ENCODE results near the gene C16orf46.

The C16orf46 gene

DNA sequence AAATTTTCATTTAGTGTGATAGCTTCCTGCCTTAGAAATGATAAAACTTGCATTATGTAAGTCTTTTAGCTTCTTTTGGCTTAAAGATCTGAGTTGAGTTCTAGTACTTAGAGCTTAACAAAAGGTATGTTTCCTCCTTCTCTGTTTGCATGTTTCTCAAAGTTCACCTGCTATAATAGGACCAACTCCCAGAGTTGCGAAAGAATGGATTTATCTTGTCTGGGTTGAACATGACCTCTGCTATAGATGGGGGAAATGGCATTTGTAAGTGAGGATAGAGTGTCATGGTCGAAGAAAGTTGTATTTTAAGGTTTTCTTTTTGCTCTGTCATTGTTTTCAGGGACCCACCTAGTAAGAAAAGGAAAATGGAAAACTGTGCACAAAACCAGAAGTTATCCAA is 34.2 kb downstream of the C16orf46 start:
- no peaks in the 10 kb centered on the region for H3K9me2 ChIP-seq (replicated peaks; ENCODE audit: low read depth, low read length)
- no peak overlapping the region for H3K4me2 ChIP-seq (ENCODE audit: low read depth, low read length, poor library complexity, severe bottlenecking)
- peaks cover 3% of the 10 kb centered on the region for H4K20me1 ChIP-seq (ENCODE audit: insufficient read depth, low read length, poor library complexity, severe bottlenecking)
- H2AFZ ChIP-seq (ENCODE audit: low read length), result no peak overlapping the region
- no peak overlapping the region for H3K9ac ChIP-seq (ENCODE audit: low read depth, low read length, poor library complexity, severe bottlenecking)
- H3F3A ChIP-seq (ENCODE audit: low read depth), result no peaks in the 10 kb centered on the region
- H3K27me3 ChIP-seq (ENCODE audit: insufficient read depth, low read length, poor library complexity, severe bottlenecking), result no peaks in the 10 kb centered on the region
- H3K79me2 ChIP-seq (ENCODE audit: insufficient read depth, low read length), result peaks cover 19% of the 10 kb centered on the region
- peaks cover 24% of the 10 kb centered on the region for H3K4me1 ChIP-seq (ENCODE audit: insufficient read depth, low read length, poor library complexity, severe bottlenecking)
- peaks cover 41% of the 10 kb centered on the region; the same call in 1 of the 2 replicates for H3K36me3 ChIP-seq (ENCODE audit: insufficient read depth, low read length)
- H3K4me3 ChIP-seq (ENCODE audit: low read length, poor library complexity, severe bottlenecking), result no peak overlapping the region
- no peaks in the 10 kb centered on the region for H3K9me3 ChIP-seq (ENCODE audit: insufficient read depth, low read depth, low read length)
- TF ChIP-seq, protein P1, sequence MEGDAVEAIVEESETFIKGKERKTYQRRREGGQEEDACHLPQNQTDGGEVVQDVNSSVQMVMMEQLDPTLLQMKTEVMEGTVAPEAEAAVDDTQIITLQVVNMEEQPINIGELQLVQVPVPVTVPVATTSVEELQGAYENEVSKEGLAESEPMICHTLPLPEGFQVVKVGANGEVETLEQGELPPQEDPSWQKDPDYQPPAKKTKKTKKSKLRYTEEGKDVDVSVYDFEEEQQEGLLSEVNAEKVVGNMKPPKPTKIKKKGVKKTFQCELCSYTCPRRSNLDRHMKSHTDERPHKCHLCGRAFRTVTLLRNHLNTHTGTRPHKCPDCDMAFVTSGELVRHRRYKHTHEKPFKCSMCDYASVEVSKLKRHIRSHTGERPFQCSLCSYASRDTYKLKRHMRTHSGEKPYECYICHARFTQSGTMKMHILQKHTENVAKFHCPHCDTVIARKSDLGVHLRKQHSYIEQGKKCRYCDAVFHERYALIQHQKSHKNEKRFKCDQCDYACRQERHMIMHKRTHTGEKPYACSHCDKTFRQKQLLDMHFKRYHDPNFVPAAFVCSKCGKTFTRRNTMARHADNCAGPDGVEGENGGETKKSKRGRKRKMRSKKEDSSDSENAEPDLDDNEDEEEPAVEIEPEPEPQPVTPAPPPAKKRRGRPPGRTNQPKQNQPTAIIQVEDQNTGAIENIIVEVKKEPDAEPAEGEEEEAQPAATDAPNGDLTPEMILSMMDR (conservative IDR thresholded peaks at IDR 0.05; ENCODE audit: low read length), result no peak
- TF ChIP-seq EZH2phosphoT487 (IDR thresholded peaks at IDR 0.05; ENCODE audit: borderline replicate concordance), result no peak

DNA sequence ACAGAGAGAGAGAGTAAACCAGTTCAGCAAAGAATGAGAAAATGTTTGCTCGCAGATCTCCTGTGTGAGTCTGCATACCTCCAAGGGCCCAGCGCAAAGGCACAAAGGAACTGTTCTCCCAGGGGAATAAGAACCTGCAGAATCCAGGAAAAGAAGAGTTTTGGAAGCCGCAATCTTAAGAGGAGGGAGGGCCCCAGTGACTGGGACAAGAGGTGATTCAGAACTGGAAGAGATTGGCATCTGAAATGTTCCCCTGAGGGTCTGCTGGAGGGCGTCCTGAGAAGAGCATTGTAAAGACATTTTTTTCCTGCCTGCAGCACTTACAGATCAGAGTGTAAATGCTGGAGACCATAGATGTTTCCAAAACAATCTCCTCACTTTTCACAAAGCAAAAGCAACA is 35.3 kb downstream of the C16orf46 start:
- Histone ChIP-seq H2AFZ (ENCODE audit: low read length) (no peak overlapping the region), H3K36me3 (ENCODE audit: insufficient read depth, low read length) (peaks cover 41% of the 10 kb centered on the region; the same call in 1 of the 2 replicates), H3K79me2 (ENCODE audit: insufficient read depth, low read length) (peaks cover 31% of the 10 kb centered on the region), H3K4me3 (ENCODE audit: low read length, poor library complexity, severe bottlenecking) (no peak overlapping the region), H4K20me1 (ENCODE audit: insufficient read depth, low read length, poor library complexity, severe bottlenecking) (peaks cover 10% of the 10 kb centered on the region), H3K9ac (ENCODE audit: low read depth, low read length, poor library complexity, severe bottlenecking) (no peak overlapping the region), H3F3A (ENCODE audit: low read depth) (no peaks in the 10 kb centered on the region), H3K4me1 (ENCODE audit: insufficient read depth, low read length, poor library complexity, severe bottlenecking) (peaks cover 36% of the 10 kb centered on the region), H3K9me2 (replicated peaks; ENCODE audit: low read depth, low read length) (no peaks in the 10 kb centered on the region), H3K9me3 (ENCODE audit: insufficient read depth, low read depth, low read length) (no peaks in the 10 kb centered on the region), H3K4me2 (ENCODE audit: low read depth, low read length, poor library complexity, severe bottlenecking) (no peak overlapping the region), H3K27me3 (ENCODE audit: insufficient read depth, low read length, poor library complexity, severe bottlenecking) (no peaks in the 10 kb centered on the region)
- no peak for TF ChIP-seq EZH2phosphoT487 (IDR thresholded peaks at IDR 0.05; ENCODE audit: borderline replicate concordance)
- TF ChIP-seq, protein P1 (conservative IDR thresholded peaks at IDR 0.05; ENCODE audit: low read length), result no peak

DNA sequence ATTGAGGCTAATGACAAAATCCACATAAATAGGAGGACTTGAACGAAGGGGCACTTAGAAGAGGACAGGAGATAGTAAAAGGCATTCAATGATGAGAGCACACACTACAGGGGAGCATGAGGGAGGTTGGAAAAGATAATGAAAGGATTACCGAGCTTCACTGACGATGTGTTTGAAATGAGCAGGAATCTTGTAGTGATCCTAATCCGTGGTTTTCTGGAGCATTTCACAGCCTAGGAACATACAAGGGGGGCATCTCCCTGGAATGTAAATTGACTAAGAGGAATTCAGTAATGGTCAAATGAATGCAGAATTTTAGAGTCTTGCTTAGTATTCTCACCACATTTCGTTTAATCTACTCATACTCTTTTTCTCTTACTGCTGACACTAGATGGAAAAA is 36.2 kb downstream of the C16orf46 start:
- TF ChIP-seq, protein P1 (conservative IDR thresholded peaks at IDR 0.05; ENCODE audit: low read length), result no peak
- no peak for TF ChIP-seq EZH2phosphoT487 (IDR thresholded peaks at IDR 0.05; ENCODE audit: borderline replicate concordance)
- Histone ChIP-seq H3K4me2 (ENCODE audit: low read depth, low read length, poor library complexity, severe bottlenecking) (no peak overlapping the region), H3K4me1 (ENCODE audit: insufficient read depth, low read length, poor library complexity, severe bottlenecking) (peaks cover 39% of the 10 kb centered on the region), H3K9me2 (replicated peaks; ENCODE audit: low read depth, low read length) (no peaks in the 10 kb centered on the region), H3K9ac (ENCODE audit: low read depth, low read length, poor library complexity, severe bottlenecking) (no peak overlapping the region), H3K9me3 (ENCODE audit: insufficient read depth, low read depth, low read length) (no peaks in the 10 kb centered on the region), H3K27me3 (ENCODE audit: insufficient read depth, low read length, poor library complexity, severe bottlenecking) (no peaks in the 10 kb centered on the region), H3F3A (ENCODE audit: low read depth) (no peaks in the 10 kb centered on the region), H3K4me3 (ENCODE audit: low read length, poor library complexity, severe bottlenecking) (no peak overlapping the region), H4K20me1 (ENCODE audit: insufficient read depth, low read length, poor library complexity, severe bottlenecking) (peaks cover 16% of the 10 kb centered on the region), H3K36me3 (ENCODE audit: insufficient read depth, low read length) (peaks cover 41% of the 10 kb centered on the region; the same call in 1 of the 2 replicates), H3K79me2 (ENCODE audit: insufficient read depth, low read length) (peaks cover 37% of the 10 kb centered on the region), H2AFZ (ENCODE audit: low read length) (no peak overlapping the region)
